Karpas-422 (cell line): ENCODE results near the gene CANT1. TPM values are rescaled to one million over a fixed set of nuclear protein-coding genes. Genes with fewer than 3 reads are reported as not detected.
"Not testable (repeated sequence)": the region's sequence is repeated elsewhere in the genome, so short reads cannot be mapped to it uniquely, and the experiment has no call there.

Experiments used
- DNase-seq: peaks from one replicate; pipeline ENCODE4 v3.0.0-alpha.2; 2015
- H2AFZ ChIP-seq: fragments of 200-600 bp; sonication (generic); 2 replicates; pipeline ENCODE4 v1.6.1; 2014; ENCODE audit warnings: antibody characterized with exemption, low read length, mixed read lengths
- H3K27ac ChIP-seq: fragments of 200-600 bp; sonication (generic); 2 replicates; pipeline ENCODE4 v1.5.1; 2014; ENCODE audit warnings: mild to moderate bottlenecking, low read length, moderate library complexity
- H3K27me3 ChIP-seq: fragments of 200-600 bp; sonication (generic); 2 replicates; pipeline ENCODE4 v1.6.1; 2014; ENCODE audit warnings: low read length, mixed read lengths
- H3K36me3 ChIP-seq: fragments of 200-600 bp; sonication (generic); 2 replicates; pipeline ENCODE4 v1.6.1; 2014; ENCODE audit warnings: low read length, mixed read lengths; ENCODE audit not compliant: insufficient read depth
- H3K4me1 ChIP-seq: fragments of 200-600 bp; sonication (generic); 2 replicates; pipeline ENCODE4 v1.6.1; 2014; ENCODE audit warnings: mild to moderate bottlenecking, low read length, mixed read lengths
- H3K4me2 ChIP-seq: fragments of 200-600 bp; sonication (generic); 2 replicates; pipeline ENCODE4 v1.6.1; 2014; ENCODE audit warnings: low read length, low read depth, mild to moderate bottlenecking; ENCODE audit not compliant: poor library complexity, severe bottlenecking
- H3K4me3 ChIP-seq: fragments of 200-600 bp; sonication (generic); 2 replicates; pipeline ENCODE4 v1.5.1; 2014; ENCODE audit warnings: mild to moderate bottlenecking, antibody characterized with exemption, low read length, mixed read lengths
- H3K79me2 ChIP-seq: fragments of 200-600 bp; sonication (generic); 2 replicates; pipeline ENCODE4 v1.6.1; 2014; ENCODE audit warnings: mild to moderate bottlenecking, low read length, mixed read lengths
- H3K9ac ChIP-seq: fragments of 200-600 bp; sonication (generic); 2 replicates; pipeline ENCODE4 v1.6.0; 2014; ENCODE audit warnings: low read length
- H3K9me2 ChIP-seq: fragments of 200-600 bp; sonication (generic), shearing (Covaris generic); replicated peaks from 2 replicates; pipeline ENCODE4 v1.6.0; 2014; ENCODE audit warnings: mild to moderate bottlenecking, low read length, moderate library complexity; ENCODE audit not compliant: insufficient read depth
- H3K9me3 ChIP-seq: fragments of 300-700, 200-600 bp; sonication (generic); 2 replicates; pipeline ENCODE4 v1.6.1; 2014; ENCODE audit warnings: low read length, mixed read lengths
- H4K20me1 ChIP-seq: fragments of 200-600 bp; sonication (generic); 2 replicates; pipeline ENCODE4 v1.6.1; 2014; ENCODE audit warnings: mild to moderate bottlenecking, antibody characterized with exemption, low read length, low read depth; ENCODE audit not compliant: insufficient read depth
- total RNA-seq: library from RNA; depleted of rRNA; stranded (reverse); fragments of >200 nt; shearing (Covaris generic); gene quantifications from 2 replicates; pipeline ENCODE4 v1.2.3, GENCODE V29; 2014; ENCODE audit warnings: low replicate concordance

CANT1 gene
- total RNA-seq, 1 experiment from 2014 or later = 22.7 TPM

GRCh38 chr17:79027274-79027924, 17.8 kb upstream of the CANT1 start:
- no peaks in the 10 kb centered on the region; the same call in 1 of the 2 replicates for H4K20me1 ChIP-seq
- no peak for DNase-seq
- H3K9me2 ChIP-seq = no peaks in the 10 kb centered on the region
- no peaks in the 10 kb centered on the region for H3K4me1 ChIP-seq
- no peak overlapping the region for H3K4me3 ChIP-seq
- no peaks in the 10 kb centered on the region for H3K27me3 ChIP-seq
- H3K9ac ChIP-seq = no peak overlapping the region
- H3K9me3 ChIP-seq = no peaks in the 10 kb centered on the region
- H3K79me2 ChIP-seq = no peaks in the 10 kb centered on the region
- H2AFZ ChIP-seq = no peak overlapping the region
- no peak overlapping the region for H3K27ac ChIP-seq
- no peak overlapping the region for H3K4me2 ChIP-seq
- no peaks in the 10 kb centered on the region for H3K36me3 ChIP-seq

- Histone ChIP-seq H3K27me3 (no peaks in the 10 kb centered on the region), H3K4me1 (no peaks in the 10 kb centered on the region), H4K20me1 (no peaks in the 10 kb centered on the region; the same call in 1 of the 2 replicates), H3K4me3 (no peak overlapping the region), H3K9me3 (no peaks in the 10 kb centered on the region), H3K9me2 (no peaks in the 10 kb centered on the region), H3K4me2 (no peak overlapping the region), H3K36me3 (no peaks in the 10 kb centered on the region), H3K9ac (no peak overlapping the region), H3K79me2 (no peaks in the 10 kb centered on the region), H2AFZ (no peak overlapping the region), H3K27ac (no peak overlapping the region)
- no peak for DNase-seq
Measured at GRCh38 chr17:79026376-79027273, 17.1 kb upstream of the CANT1 start.

- Histone ChIP-seq H3K36me3 (no peaks in the 10 kb centered on the region), H3K4me1 (no peaks in the 10 kb centered on the region), H3K9me3 (no peaks in the 10 kb centered on the region), H3K9me2 (no peaks in the 10 kb centered on the region), H3K4me3 (no peak overlapping the region), H3K79me2 (no peaks in the 10 kb centered on the region), H3K4me2 (no peak overlapping the region), H3K27me3 (no peaks in the 10 kb centered on the region), H4K20me1 (no peaks in the 10 kb centered on the region; the same call in 1 of the 2 replicates), H3K27ac (no peak overlapping the region), H3K9ac (no peak overlapping the region), H2AFZ (no peak overlapping the region)
- DNase-seq = no peak
Measured at GRCh38 chr17:79024901-79025737, 15.6 kb upstream of the CANT1 start.

- Histone ChIP-seq H3K9ac (no peak within 1 kb of the TSS), H3K4me3 (no peak within 1 kb of the TSS), H3K36me3 (no peaks in the 10 kb centered on the region), H3K27me3 (no peaks in the 10 kb centered on the region), H3K4me2 (peak within 1 kb of the TSS; percentile 15), H3K9me2 (no peaks in the 10 kb centered on the region), H2AFZ (no peak within 1 kb of the TSS), H3K79me2 (no peaks in the 10 kb centered on the region), H3K4me1 (no peaks in the 10 kb centered on the region), H4K20me1 (no peaks in the 10 kb centered on the region; the same call in 1 of the 2 replicates), H3K27ac (no peak within 1 kb of the TSS), H3K9me3 (no peaks in the 10 kb centered on the region)
- DNase-seq = no peak
Measured at GRCh38 chr17:79023886-79024771, 14.6 kb upstream of the CANT1 start, which contains the start of gene C1QTNF1. C1QTNF1 (plus strand) TSS chr17:79024169; CDS start chr17:79043969, 19,800 bp downstream.

- no peaks in the 10 kb centered on the region for H3K79me2 ChIP-seq
- H2AFZ ChIP-seq = no peak overlapping the region
- no peak overlapping the region for H3K9ac ChIP-seq
- H3K27me3 ChIP-seq = no peaks in the 10 kb centered on the region
- H3K9me3 ChIP-seq = no peaks in the 10 kb centered on the region
- H3K4me2 ChIP-seq = no peak overlapping the region
- no peak overlapping the region for H3K27ac ChIP-seq
- no peak for DNase-seq
- H3K36me3 ChIP-seq = no peaks in the 10 kb centered on the region
- no peaks in the 10 kb centered on the region for H3K4me1 ChIP-seq
- H3K9me2 ChIP-seq = no peaks in the 10 kb centered on the region
- H4K20me1 ChIP-seq = no peaks in the 10 kb centered on the region; the same call in 1 of the 2 replicates
- no peak overlapping the region for H3K4me3 ChIP-seq
Measured at GRCh38 chr17:79023180-79023705, 13.7 kb upstream of the CANT1 start.

GRCh38 chr17:79022507-79022991, 13.0 kb upstream of the CANT1 start:
- Histone ChIP-seq H3K79me2 (no peaks in the 10 kb centered on the region), H3K4me1 (no peaks in the 10 kb centered on the region), H2AFZ (no peak overlapping the region), H3K9me2 (no peaks in the 10 kb centered on the region), H4K20me1 (no peaks in the 10 kb centered on the region; the same call in 1 of the 2 replicates), H3K9ac (no peak overlapping the region), H3K27ac (no peak overlapping the region), H3K4me3 (no peak overlapping the region), H3K4me2 (no peak overlapping the region), H3K27me3 (no peaks in the 10 kb centered on the region), H3K36me3 (no peaks in the 10 kb centered on the region), H3K9me3 (no peaks in the 10 kb centered on the region)
- DNase-seq = no peak

- not testable (repeated sequence) for H2AFZ ChIP-seq, H3K4me3 ChIP-seq, H3K27me3 ChIP-seq, H3K9me3 ChIP-seq, H3K4me1 ChIP-seq, H3K36me3 ChIP-seq, H3K79me2 ChIP-seq, H3K9ac ChIP-seq, DNase-seq, H3K9me2 ChIP-seq, H3K27ac ChIP-seq, H3K4me2 ChIP-seq, H4K20me1 ChIP-seq
Measured at GRCh38 chr17:79021929-79022328, 12.4 kb upstream of the CANT1 start.
